BJ (cell line): ENCODE measurements around the gene LDHAL6B. TPM values are rescaled to one million over a fixed set of nuclear protein-coding genes. Genes with fewer than 3 reads are reported as not detected.

Experiments
- CTCF ChIA-PET: fragments of 350-600 bp; formaldehyde crosslinking; extraction: SDS; loops from one replicate; lab custom pipeline; 2021; ENCODE audit warnings: antibody characterized with exemption, inconsistent platforms; lab: Yijun Ruan, JAX
- POLR2A ChIA-PET: fragments of 300-600 bp; sonication (Branson Sonifier 250); formaldehyde crosslinking; extraction: SDS; loops from one replicate; lab custom pipeline; 2021; ENCODE audit warnings: antibody characterized with exemption; lab: Charles Lee
- DNase-seq: peaks from one replicate; pipeline ENCODE4 v3.0.0-alpha.2; 2011; ENCODE audit warnings: low read depth
- H3K27me3 ChIP-seq: 2 replicates; pipeline ENCODE4 v1.6.0; 2011; ENCODE audit warnings: low read length; ENCODE audit not compliant: control insufficient read depth, insufficient read depth
- H3K36me3 ChIP-seq: 2 replicates; pipeline ENCODE4 v1.5.1; 2011; ENCODE audit warnings: low read length; ENCODE audit not compliant: control insufficient read depth, insufficient read depth
- H3K4me3 ChIP-seq: 2 replicates; pipeline ENCODE4 v1.5.1; 2011; ENCODE audit warnings: low read depth, mild to moderate bottlenecking, control low read depth, low read length
- polyA minus RNA-seq: library from RNA; depleted of rRNA, polyadenylated mRNA; stranded (reverse); fragments of >200 nt; gene quantifications from 2 replicates; pipeline ENCODE4 v1.2.3, GENCODE V29; 2011; rRNA and poly(A)+ RNA removed
- polyA plus RNA-seq: library from polyadenylated mRNA; depleted of rRNA; stranded (reverse); fragments of >200 nt; gene quantifications from 2 replicates; pipeline ENCODE4 v1.2.3, GENCODE V29; 2011; rRNA removed
- TF ChIP-seq, protein P1 (sequence below): IDR thresholded peaks from 2 replicates; pipeline ENCODE4 v1.5.1; 2011; ENCODE audit warnings: low read depth, mild to moderate bottlenecking, control low read depth, inconsistent platforms, low read length, moderate library complexity; ENCODE audit not compliant: insufficient read depth

The LDHAL6B gene
- polyA plus RNA-seq (not detected in 2 replicates), polyA minus RNA-seq (not detected in 2 replicates)

GRCh38 chr15:59206623-59207183, at the start of gene LDHAL6B:
TSS of gene LDHAL6B (plus strand) at chr15:59206843. CDS start at chr15:59206941, 98 bp downstream.
- no peak within 1 kb of the TSS for H3K4me3 ChIP-seq
- H3K36me3 ChIP-seq: peaks cover 6% of the 10 kb centered on the region
- ChIA-PET CTCF (no interaction called here), POLR2A (no interaction called here)
- TF ChIP-seq, protein P1, sequence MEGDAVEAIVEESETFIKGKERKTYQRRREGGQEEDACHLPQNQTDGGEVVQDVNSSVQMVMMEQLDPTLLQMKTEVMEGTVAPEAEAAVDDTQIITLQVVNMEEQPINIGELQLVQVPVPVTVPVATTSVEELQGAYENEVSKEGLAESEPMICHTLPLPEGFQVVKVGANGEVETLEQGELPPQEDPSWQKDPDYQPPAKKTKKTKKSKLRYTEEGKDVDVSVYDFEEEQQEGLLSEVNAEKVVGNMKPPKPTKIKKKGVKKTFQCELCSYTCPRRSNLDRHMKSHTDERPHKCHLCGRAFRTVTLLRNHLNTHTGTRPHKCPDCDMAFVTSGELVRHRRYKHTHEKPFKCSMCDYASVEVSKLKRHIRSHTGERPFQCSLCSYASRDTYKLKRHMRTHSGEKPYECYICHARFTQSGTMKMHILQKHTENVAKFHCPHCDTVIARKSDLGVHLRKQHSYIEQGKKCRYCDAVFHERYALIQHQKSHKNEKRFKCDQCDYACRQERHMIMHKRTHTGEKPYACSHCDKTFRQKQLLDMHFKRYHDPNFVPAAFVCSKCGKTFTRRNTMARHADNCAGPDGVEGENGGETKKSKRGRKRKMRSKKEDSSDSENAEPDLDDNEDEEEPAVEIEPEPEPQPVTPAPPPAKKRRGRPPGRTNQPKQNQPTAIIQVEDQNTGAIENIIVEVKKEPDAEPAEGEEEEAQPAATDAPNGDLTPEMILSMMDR: no peak
- no peak for DNase-seq
- no peaks in the 10 kb centered on the region for H3K27me3 ChIP-seq

DNA sequence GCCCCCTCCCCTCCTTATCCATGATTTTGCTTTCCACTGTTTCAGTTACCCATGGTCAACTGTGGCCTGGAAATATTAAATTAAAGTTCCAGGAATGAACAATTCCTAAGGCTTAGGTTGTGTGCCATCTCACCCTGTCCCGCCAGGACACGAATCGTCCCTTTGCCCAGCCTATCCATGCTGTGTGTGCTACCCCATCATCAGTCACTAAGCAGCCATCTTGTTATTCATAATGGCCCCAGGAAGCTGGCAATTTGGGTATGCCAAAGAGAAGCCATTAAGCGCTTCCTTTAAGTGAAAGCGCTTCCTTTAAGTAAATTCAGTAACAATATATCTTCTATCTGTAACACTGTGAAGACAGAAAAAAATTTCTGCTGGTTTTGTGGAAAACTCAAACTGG, 49.2 kb upstream of the LDHAL6B start:
- Histone ChIP-seq H3K36me3 (peaks cover 31% of the 10 kb centered on the region), H3K4me3 (no peak overlapping the region), H3K27me3 (no peaks in the 10 kb centered on the region)
- TF ChIP-seq, protein P1: no peak
- no peak for DNase-seq
- CTCF ChIA-PET: no interaction called here
- POLR2A ChIA-PET: no interaction called here

DNA sequence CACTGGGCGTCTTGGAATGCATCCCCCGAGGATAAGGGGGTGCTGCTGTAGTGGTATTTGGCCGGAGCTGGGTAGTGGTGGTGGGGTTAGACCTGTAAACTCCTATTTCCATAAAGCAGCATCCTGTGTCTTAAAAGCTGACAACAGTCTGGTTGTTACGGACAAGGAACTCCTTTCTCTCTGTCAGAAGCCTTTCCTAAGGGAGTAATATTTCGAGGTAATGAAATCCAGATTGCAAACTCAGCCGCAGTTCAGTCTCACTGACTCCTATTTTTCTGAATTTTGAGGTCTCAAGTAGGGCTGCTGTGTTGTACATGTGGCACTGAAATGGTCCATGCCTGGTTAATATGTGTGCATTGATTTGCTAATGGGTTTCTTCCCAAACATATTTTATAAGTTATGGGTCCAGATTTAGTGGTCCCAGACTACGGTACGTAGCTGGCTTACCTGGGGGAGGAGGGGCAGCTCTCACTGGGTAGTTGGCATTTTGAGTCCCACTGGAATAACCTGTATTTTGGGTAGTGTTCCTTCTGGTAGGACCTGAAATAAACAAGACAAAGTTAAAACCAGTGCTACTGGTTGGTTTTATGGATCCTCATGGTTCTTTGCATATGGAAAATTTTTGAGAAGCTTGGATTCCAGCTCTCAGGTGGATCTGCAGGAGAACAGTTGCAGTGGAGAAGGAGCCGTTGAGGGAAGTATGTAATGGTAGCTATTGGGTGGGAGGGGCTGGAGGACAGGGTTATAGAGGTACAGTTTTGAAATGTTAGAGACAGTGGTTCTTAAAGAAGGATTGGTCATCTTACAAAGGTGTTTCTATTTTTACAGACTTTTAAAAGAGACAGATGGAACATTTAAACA, 48.6 kb upstream of the LDHAL6B start:
- H3K36me3 ChIP-seq: peaks cover 28% of the 10 kb centered on the region
- no peak for DNase-seq
- no peaks in the 10 kb centered on the region for H3K27me3 ChIP-seq
- TF ChIP-seq, protein P1: no peak
- ChIA-PET POLR2A (no interaction called here), CTCF (no interaction called here)
- H3K4me3 ChIP-seq: no peak overlapping the region

GRCh38 chr15:59158701-59159034, 48.0 kb upstream of the LDHAL6B start:
- ChIA-PET POLR2A (no interaction called here), CTCF (no interaction called here)
- no peak overlapping the region for H3K4me3 ChIP-seq
- TF ChIP-seq, protein P1: no peak
- H3K27me3 ChIP-seq: no peaks in the 10 kb centered on the region
- DNase-seq: no peak
- H3K36me3 ChIP-seq: peaks cover 28% of the 10 kb centered on the region

DNA sequence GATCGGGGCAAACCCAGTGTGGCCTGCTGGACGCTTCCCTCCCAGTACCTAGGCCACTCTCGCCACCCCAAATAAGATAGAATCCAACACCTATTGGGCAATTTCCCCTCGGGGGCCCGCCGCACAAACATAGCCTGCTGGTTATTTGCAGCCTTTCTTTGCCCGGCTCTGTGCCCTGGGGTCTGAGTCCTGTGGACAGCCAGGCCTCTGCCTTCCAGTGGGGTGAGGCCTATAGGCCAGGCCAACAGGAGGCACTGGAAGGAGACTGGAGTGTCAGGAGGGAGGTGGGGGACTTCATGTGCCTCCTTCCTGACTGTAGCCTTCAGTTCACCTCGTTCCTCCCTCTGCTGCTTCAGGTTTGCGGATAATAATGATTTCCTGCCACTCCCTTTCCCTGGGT, 47.4 kb upstream of the LDHAL6B start:
- peaks cover 26% of the 10 kb centered on the region for H3K36me3 ChIP-seq
- POLR2A ChIA-PET: no interaction called here

More for the DNA sequence above, 47.4 kb upstream of the LDHAL6B start:
- DNase-seq: no peak
- no peak overlapping the region for H3K4me3 ChIP-seq
- TF ChIP-seq, protein P1: no peak
- H3K27me3 ChIP-seq: no peaks in the 10 kb centered on the region
- CTCF ChIA-PET: no interaction called here
